Measurements from ENCODE around the gene LNPEP.

The LNPEP gene

DNA sequence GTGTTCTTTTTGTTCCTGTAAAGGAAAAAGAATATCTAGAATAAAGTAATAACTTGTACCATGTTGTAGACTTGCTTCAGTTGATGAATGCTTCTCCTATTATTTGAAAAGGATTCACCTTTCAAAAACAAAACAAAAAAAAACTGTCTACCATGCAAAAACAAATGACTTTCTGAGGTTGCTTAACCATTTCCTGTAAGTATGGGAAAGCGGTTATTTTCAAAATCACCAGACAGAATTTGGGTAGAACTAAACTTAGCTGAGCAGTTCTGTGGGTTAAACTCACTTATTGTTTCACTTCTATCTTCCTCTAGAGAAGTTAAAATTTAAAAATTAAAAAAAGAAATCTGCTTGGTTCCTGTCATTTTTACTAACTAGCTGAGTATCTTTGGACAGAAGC, 25.2 kb downstream of the LNPEP start:
- DNase-seq, result peak; percentile 52 to 81

GRCh38 chr5:96962540-96962991, 26.7 kb downstream of the LNPEP start:
- peak in 1 of 2 donors; percentile 13 for DNase-seq

GRCh38 chr5:96963267-96963666, 27.4 kb downstream of the LNPEP start:
- DNase-seq, result peak; percentile 14 to 23

GRCh38 chr5:96966801-96967200, 30.9 kb downstream of the LNPEP start:
- DNase-seq, result no peak

- DNase-seq, result no peak
Observed at GRCh38 chr5:96967400-96967799, 31.5 kb downstream of the LNPEP start.

DNA sequence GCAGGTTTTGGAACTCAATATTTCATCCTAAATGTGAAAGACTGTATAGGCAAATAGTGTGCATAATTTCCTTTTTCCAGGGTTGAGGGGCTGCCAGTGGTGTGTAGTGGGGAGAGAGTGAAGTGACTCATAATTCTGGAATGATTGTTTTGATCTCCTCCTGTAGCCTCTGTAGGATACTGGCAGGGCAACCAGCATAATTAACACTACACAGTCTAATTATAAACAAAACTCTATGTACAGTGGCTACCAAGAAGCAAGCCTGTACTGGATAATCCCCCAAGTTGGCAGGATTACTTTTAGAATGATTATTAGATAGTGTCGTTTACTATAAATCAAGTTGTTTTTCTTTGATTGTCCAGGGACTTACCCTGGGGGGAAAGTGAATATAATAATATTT, 32.2 kb downstream of the LNPEP start:
- no peak for DNase-seq

DNA sequence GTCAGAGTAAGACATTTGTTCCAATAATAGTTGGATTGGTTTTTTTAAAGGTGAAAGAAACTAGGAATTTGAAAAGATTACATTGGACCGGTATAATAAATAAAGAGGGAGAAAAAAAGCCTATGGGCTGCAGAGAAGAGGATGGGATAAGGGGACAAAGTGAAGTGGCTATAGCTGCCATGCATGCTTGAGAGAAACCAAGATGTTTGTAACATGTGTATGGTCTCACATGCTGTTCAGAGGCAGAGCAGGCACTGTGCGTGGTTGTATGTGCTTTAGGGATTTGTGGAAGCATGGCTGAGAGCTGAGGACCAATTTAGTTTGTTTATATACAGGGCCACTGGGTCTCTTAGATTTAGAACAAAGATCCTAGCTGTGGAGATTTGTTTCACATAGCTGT, 32.7 kb downstream of the LNPEP start:
- DNase-seq, result no peak

GRCh38 chr5:96969366-96969765, 33.5 kb downstream of the LNPEP start:
- no peak for DNase-seq

DNA sequence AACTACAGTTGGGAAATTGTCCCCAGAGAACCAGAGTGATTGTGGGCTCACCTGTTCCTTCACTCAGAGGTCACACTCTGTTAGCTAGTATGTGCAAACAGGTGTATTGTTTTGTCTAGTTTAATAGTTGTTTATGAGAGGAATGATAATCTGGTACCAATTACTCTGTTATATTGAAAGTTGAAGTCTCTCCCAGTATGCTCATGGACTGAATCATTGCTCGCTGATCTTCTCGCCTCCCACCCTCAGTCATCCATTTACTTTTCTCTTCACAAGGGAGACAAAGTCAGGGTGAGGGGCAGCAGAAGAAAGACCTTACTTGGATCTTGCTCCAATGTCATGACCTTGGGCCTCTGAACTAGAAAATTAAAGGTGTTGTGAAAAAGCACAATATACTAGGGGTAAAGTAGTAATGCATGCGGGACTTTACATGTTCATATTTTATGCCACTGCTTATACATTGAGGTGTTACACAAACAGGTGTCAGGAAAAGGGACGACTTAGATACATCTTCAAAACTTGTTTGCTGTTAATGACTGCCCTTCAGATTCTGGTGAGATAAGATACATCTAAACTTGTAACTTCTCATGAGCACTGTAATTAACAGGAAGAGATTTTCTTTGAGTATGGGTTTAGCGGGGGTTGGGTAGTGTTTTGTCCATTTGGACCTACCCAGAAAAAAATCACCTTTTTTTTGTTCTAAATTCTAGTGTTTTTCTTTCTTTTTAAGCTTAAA, 36.9 kb downstream of the LNPEP start:
- no peak for DNase-seq

DNA sequence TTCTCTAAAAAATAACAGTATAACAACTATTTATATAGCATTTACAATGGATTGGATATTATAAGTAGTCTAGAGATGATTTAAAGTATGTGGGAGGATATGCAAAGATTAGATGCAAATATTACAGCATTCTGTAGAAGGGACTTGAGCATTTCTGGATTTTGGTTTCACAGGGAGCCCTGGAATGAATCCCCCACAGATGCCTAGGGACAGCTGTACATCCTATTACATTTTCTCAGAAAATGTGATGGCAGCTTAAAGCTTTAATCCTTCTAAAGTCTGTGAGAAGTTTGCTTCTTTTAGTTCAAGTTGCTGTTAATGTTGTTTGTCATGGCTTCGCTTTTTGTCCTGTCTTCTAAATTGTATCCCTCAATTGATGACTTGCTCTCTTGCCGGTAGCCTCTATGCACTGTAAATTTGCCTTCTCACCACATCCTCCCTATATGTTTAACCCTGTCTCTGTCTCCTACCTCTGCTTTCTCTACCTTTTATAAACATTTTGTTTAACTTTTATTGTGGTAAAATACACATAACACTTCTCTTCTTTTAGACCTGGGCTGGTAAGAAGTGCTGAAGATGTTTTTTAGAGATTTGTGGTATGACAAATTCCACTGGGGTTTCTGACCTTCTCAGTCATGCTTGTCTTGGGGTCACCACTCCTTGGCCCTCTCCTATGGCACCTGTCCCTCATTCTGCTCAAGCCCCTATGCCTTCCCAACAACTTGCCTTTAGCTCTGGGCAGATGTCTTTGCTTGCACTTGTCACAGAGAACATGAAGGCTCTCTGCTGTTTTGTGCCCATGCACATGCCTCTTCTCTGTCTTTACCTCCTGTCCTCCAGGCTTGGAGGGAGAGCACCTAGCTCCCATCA, 37.9 kb downstream of the LNPEP start:
- no peak for DNase-seq

DNA sequence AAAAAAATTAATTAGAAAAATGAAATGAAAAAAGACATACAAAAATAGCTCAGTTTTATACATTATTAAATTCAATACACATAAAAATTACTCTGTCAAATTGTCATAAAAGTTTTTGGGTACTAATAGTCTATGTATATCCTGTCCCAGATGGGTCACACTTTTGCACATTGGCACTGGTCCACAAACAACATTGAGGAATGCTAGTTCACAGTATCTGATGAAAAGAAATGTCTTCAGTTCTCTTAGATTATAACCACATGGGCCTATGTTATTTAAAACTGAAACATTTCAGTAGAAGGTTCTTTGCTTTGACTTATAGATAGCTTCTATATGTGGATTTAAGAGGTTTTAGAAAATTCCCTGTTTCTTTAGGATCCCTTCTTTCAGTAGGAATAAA, 39.8 kb downstream of the LNPEP start:
- DNase-seq, result no peak

DNA sequence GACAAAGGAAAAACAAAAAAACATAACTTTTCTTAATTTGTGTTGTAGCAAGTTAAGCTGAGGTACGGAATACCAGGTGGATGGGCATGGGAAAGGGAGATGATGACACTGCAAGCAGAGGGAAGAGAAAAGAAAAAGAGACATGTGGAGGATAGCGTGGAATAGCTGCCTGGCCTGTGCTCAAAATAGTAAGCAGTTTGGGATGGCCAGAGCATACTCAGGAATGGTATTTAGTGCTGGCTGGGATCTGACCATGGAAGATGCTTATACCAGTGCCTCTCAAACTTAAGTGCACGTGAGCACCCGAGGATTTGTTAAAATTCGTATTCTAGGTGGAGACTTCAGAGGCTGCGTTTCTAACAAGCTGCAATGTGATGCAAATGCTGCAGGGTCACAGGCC, 41.3 kb downstream of the LNPEP start:
- no peak for DNase-seq

GRCh38 chr5:96978812-96979449, 43.1 kb downstream of the LNPEP start:
- DNase-seq, result no peak

- no peak for DNase-seq
Observed at GRCh38 chr5:96984506-96985192, 48.8 kb downstream of the LNPEP start.

GRCh38 chr5:96986450-96986849, 50.6 kb downstream of the LNPEP start:
- DNase-seq, result no peak

- DNase-seq, result no peak
Observed at GRCh38 chr5:96990102-96990501, 54.2 kb downstream of the LNPEP start.

DNA sequence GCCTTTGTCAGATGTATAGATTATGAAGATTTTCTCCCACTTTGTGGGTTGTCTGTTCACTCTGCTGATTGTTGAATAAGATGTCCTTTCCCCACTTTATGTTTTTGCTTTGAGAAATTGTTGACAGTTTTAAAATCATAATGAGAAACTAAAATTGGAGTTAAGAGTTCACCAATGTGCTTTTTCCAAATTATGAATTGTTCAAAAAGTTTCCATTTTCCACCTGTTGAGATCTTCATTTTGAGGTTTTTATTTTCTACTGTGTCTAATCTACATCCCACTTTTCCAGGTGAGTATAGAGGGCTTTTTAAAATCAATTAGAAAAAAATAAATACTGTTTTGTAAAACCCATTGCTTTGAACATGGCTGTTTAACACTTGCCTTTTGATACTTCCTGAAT, 55.8 kb downstream of the LNPEP start:
- DNase-seq, result no peak

- no peak for DNase-seq
Observed at GRCh38 chr5:96993760-96994159, 57.9 kb downstream of the LNPEP start.

DNA sequence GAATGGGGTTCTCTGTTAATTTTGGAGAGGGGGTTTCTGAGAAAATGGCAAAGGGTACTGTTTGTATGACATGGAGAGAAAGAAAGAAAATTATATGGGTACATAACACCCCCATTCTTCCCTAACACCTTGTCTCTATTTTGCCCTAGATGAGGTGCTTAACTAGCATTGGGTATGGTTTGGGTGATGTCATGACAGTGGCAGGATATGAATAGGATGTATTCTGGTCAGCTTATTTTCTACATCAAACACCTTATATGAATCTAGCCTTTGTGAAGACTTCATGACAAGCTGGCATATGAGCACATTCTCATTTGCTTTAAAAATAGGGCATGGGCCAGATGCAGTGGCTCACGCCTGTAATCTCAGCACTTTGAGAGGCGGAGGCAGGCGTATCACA, 58.6 kb downstream of the LNPEP start:
- no peak for DNase-seq

- no peak for DNase-seq
Observed at GRCh38 chr5:96995419-96995818, 59.5 kb downstream of the LNPEP start.

- peak; percentile 32 to 47 for DNase-seq
Observed at GRCh38 chr5:96997265-96997859, 61.5 kb downstream of the LNPEP start.

DNA sequence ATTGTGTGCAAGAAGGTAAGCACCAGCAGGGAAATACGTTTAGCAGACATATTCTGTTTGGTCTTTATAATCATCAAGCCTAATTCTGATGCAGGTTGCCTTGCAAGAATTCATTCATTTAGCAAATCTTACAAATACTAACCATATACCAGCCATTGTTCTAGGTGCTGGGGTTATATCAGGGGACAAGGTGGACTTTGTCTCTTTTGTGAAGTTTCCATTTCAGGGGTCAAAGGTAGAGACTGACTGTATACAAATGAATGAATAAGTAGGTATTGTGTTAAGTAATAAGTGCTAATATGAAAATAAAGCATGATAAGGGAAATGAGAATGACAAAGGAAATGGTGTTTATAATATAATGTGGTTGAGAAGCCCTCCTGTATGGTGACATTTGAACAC, 64.0 kb downstream of the LNPEP start:
- DNase-seq, result no peak
